ENCODE results near the gene PNPLA2.

The PNPLA2 gene

DNA sequence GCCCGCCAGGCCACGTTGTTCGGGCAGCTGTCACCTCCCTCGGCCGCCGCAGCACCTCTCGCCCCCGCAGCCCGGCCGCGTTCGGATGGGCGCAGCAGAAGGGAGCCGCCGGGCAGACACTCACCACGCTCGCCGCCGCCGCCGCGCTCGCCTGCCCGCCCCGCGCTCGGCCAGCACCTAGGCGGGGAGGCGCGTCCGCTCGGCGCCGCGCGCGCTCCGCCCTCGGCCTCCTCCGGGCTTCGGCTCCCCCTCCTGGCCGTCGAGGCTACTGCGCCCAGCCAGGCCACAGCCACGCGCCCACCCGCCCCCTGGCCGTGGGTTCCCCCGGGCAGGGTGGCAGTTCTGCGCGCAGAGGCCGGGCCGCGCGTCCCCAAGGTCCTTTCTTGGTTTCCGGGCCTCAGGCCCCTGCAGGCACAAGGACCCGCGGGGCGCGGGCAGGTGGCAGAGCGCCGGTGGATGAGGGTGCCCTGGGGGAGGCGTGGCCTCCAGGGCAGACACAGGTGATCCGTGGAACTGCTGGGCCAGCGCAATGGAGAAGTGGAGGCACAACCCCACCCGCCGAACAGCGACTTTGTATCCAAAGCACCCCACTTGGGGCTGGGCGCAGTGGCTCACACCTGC lies 20.5 kb upstream of the PNPLA2 start, which contains the start of gene SLC25A22:
TSS of gene SLC25A22 (minus strand) at position 189 of the 621 bp plus-strand sequence. CDS start 3,275 bp downstream, outside the sequence.
- DNase-seq (ENCODE audit: low read depth) = peak; percentile 80

DNA sequence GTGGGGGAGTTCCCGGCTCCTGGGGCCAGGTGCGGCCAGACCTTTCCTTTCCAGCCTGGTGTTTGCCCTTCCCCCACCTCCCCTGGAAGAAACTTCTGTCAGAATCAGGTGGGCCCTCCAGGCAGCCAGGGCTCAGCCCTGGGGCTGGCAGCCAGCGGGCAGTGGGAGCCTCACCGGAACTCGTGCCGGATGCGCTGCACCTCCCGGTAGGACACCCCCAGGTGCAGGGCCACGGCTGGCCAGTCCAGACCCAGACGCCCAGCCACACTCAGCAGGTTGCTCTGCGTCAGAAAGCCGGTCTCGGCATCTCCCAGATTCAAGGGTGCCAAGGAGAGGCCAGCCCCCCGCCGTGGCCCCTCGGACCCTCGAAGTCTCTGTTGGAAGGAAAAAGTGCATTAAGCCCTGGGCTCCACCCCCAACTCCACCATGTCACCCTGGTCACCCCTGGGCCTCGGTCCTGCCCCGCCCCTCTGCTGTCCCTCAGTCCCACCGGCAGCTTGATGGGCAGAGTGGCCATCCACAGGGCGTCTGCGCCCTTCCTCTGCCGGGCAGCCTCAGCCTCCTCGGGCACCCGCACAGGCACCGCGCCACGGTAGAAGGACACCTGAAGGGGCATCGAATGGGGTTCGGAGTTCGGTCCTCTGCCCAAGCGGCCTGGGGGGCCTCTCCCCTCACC lies 18.9 kb upstream of the PNPLA2 start:
- no peak for DNase-seq (ENCODE audit: low read depth)

DNA sequence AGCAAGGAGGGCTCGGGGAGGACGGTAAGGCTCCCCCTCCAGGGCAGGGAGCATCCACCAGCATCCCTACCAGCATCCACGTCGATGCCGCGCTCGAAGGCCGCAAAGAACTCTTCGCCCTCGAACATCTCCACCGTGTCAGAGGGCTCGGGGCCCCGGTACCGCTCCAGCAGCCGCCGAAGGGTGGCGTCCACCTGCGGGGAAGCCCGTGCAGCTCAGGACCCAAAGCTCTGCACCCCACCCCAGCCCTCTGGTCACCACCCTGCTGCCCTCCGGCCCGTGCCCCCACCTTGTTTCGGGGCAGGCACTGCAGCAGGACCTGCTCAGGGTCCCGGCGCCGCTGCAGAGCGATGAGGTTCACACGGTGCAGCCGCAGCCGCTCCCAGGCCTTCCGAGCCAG lies 18.2 kb upstream of the PNPLA2 start:
- DNase-seq (ENCODE audit: low read depth) = no peak

DNA sequence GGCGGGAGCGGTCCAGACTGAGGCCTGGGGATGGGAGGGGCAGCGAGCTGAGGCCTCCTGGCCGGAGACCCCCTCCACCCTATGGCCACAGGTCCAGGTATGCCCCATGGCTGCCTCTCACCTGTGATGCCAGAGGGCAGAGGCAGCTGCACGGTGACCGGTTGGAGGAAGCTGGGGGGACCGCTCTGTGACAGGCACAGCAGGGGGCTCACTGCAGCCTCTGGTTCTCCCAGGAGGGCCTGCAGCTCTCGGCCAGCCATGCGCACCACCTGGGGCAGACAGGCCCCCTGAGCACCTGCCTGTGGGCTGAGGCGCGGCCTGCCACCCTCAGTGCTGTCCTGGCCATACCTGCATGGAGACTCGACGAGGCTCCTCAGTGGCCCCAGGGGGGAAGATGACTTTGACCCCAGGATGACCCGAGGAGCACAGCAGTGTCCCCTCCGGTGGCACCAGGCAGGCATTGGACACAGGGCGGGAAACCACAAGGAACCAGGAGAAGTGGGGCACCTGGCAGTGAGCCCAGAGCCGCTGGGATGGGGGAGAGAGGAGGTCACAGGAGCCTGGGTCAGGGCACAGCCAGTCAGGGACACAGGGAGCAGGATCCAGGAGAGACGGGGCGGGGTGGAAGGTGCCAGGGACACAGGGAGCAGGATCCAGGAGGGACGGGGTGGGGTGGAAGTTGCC lies 17.5 kb upstream of the PNPLA2 start:
- no peak for DNase-seq (ENCODE audit: low read depth)

DNA sequence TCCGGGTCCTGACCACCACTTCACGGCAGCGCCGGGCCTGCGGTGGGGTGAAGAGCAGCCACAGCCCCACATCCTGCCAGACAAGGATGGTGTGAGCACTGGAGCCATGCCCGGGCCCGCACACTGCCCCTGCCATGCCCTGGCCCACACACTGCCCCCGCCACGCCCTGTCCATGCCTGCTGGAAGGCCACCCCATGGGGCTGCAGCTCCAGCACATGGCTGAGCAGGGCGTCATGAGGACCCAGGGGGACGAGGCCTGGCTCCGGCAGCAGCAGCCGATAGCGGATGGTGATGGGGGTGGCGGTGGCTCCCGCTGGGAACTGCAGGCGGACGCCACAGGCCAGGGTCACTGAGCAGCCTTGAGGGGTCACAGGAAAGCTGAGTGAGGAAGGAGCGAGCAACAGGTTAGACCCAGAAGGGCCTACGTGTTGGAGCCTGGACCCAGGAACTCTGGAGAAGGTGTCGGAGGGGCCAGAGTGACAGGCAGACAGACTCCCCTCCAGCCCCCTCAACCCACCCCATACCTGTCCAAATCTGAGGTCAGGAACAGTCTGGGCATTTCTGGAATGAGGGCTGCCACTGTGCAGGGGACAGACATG lies 16.6 kb upstream of the PNPLA2 start:
- no peak for DNase-seq (ENCODE audit: low read depth)

DNA sequence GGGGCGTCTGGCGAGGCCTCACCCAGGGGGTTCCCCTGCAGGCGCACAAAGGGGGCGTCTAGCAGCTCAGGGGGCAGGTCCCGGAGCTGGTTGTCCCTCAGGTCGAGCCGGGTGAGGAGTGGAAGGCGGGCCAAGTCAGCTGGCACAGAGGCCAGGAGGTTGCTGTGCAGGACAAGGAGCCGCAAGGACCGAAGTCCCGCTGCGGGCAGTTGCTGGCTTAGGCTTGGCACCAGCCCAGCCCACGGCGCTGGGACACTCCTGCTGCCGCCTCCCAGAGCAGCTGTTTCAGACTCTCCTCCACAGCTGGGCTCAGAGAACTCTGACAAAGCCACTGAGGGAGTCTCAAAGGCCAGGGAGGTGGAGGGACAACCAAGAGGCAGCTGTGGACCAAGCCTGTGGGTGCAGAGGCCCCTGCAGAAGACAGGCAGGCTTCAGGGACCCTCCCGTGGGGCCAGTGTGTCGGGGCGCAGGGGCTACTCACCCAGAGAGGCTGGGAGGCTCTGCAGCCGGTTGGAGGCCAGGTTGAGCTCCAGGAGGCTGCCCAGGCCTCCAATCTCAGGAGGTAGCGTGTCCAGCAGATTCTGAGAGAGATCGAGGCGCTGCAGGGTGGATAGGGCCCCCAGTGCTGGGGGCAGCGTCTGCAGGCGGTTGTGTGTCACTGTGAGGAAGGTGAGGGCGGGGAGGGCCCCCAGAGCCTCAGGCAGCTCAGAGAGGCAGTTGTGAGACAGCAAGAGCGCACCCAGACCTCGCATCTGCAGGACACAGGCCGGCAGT lies 15.8 kb upstream of the PNPLA2 start:
- no peak for DNase-seq (ENCODE audit: low read depth)

DNA sequence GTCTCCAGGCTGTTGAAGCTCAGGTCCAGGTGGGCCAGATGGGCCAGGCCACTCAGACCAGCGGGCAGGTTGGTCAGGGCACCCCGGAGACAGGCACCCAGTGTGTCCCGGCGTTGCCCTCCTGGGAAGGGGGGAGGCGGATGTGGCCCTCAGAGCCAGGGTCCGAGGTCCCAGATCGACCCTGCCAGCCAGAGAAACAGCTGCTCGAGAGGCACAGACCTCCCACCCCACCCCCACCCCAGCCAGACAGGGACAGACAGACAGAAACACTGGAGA lies 15.3 kb upstream of the PNPLA2 start:
- DNase-seq (ENCODE audit: low read depth) = no peak

DNA sequence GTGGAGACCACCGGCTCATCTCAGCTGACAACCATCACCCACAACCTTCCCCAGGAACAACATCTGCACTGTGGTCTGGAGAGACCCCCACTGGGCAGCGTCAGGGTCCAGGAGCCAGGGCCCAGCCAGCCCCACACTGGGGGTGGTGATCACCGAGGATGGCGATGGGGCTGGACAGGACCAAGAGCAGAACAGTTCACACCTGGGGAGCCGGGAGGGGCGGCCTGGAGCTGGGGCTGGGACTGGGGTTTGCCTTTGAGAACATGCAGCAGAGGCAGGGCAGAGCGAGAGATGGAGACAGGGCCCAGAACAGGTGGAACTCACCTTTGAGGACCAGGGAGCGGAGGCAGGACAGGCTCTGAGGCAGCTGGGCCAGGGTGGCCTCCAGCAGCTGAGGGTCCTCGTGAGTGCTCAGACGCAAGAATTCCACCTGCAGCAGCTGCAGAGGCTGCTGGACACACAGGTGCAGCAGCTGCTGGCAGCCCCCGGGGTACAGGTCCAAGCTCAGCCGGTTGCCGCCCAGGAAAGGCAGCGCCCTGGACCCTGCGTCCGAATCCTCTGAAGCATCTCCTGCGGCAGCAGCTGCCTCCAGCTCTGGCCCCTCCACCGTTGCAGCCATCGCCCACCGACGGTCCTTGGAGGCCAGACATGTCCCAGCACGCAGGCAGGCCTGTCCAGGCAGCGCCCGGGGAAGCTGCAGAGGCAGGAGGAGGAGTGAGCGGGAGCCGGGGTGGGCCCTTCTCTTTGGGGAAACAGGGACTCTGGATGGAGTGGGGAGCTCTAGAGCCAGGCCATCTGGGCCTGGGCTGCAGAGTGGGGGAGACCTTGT lies 14.7 kb upstream of the PNPLA2 start:
- no peak for DNase-seq (ENCODE audit: low read depth)

DNA sequence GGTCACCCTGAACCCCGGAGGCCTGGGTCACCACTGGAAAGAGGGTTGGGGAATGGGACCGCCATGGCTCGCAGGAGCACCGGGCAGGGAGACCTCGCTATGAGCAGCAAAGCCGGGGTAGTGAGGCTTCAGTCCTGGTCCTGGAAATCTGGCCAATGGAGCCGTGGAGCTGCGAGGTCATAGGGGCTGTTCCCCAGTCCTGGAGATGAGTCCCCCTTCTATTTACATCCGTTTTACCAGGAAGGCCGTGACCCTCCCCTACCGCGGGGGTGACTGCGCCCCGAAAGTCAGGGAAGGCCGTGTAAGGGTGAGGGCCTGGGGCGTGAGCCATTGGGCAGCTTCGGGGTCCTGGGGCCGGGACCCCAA lies 14.1 kb upstream of the PNPLA2 start:
- DNase-seq (ENCODE audit: low read depth) = no peak

DNA sequence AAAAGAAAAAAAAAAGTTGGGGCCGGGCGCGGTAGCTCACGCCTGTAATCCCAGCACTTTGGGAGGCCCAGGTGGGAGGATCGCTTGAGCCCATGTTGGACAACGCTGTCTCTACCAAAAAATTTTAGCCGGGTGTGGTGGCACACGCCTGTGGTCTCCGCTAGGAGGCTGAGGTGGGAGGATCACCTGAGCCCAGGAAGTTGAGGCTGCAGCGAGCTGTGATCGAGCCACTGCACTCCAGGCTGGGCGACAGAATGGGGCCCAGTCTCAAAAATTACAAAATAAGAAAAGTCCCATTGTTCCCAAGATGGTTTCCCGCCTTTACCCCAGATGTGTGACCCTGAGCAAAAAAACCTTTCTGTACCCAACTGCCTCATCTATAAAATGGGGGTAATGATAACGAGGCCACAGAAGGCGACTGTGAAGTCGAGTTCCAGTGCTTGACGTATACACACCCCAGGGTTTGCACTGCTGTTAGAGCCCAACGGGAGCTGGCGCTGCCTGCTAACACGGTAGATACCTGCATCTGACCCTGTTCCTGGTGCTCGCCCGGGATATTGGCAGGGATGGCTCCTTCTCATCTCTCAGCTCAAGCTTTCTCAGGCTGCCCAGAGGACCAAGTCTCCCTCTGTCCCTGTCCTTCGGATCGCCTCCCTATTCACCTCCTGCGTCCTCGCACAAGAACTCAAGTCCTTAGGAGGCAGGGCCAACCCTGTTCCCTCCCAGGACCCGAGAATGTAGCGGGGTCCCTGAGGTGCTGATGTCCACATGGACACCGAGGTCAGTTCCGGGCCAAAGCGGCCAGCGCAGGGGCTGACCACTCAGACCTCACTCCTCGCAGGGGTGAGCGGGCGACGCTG lies 10.1 kb upstream of the PNPLA2 start:
- no peak for DNase-seq (ENCODE audit: low read depth)

DNA sequence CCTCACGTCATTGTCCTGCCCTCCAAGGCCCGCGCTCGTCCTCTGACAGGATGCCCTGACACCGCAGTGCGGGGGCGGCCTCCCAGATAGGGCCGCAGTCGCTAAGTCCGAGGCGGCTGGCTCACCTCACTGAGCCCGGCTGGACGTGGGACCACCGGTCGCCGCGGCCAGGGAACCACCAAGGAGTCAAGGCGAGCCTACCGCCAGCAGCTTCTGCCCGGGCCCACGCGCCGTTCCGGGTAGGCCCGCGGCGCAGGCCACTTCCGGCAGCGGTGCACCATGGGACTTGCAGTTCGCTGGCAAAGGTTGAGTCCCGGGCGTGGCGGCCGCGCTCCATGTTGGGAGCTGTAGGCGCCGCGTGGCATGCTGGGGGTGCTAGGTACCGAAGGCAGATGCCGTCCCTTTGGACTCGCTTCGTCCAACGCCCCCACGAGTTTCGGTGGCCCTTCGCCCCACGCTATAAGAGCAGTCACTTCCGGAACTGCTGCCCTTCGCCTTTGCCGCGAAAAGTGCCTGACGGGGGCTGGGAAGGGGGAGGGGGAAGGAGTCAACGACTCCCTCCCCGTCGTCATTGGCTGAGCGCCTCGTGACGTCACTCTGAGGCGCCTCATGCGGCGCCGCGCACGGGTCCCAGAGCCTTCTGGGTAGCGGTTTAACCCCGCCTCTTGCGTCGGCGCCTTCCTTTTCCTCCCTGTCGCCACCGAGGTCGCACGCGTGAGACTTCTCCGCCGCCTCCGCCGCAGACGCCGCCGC lies 9.3 kb upstream of the PNPLA2 start, which contains the start of gene RPLP2:
TSS of gene RPLP2 (plus strand) at position 681 of the 753 bp plus-strand sequence. CDS start 268 bp downstream, outside the sequence.
- peak; percentile 97 for DNase-seq (ENCODE audit: low read depth)

DNA sequence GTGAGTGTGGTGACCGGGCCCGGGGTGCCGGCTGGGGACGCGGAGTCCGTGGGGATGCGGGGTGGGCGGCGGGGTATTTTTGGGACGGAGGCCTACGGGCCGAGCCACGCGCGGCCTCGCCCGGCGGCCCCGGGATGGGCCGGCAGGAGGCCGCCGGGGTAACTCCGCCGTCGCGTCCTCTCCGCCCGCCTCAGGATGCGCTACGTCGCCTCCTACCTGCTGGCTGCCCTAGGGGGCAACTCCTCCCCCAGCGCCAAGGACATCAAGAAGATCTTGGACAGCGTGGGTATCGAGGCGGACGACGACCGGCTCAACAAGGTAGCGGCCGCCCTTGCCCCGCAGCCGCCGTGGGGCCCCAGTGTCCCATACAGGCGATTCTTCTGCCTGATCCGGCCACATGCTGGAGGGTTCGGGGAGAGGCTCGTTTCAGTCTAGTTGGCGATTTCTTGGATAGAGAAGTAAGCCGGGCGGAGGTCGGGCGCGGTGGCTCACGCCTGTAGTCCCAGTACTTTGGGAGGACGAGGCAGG lies 8.6 kb upstream of the PNPLA2 start:
- DNase-seq (ENCODE audit: low read depth) = no peak

DNA sequence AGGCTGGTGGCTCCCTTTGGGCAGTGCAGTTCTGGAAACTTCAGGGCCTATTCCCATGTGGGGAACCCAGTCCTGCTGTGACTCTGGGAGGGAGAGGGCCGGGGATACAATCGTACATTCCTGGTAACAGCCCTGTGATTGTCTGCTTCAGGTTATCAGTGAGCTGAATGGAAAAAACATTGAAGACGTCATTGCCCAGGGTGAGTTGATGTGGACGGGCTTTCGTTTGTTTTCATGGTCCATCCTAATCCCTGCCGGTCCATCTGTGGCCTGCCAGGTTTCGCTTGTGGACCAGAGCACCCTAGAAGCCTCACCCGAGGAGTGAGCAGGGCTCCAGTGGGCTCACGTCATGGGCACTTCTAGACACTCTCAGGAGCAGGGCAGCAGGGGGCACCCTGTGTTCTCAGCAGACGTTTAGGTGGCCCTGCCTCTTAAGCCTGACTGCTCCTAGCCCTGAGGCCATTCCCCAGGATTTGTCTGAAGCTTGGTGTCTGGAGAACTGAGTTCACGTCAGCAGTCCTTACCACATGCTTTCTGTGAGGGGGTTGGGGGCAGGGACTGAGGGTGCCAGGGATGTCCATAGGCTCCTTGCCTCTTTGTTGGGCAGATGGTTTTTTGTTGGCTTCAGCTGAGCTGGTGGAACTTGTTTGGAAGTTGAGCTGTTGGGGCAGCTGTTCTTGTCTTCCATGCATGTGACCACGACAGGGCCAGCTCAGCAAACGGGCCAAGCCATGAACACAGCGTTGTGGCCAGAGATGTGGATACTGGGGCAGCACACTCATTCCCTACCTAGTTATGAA lies 7.1 kb upstream of the PNPLA2 start:
- no peak for DNase-seq (ENCODE audit: low read depth)

DNA sequence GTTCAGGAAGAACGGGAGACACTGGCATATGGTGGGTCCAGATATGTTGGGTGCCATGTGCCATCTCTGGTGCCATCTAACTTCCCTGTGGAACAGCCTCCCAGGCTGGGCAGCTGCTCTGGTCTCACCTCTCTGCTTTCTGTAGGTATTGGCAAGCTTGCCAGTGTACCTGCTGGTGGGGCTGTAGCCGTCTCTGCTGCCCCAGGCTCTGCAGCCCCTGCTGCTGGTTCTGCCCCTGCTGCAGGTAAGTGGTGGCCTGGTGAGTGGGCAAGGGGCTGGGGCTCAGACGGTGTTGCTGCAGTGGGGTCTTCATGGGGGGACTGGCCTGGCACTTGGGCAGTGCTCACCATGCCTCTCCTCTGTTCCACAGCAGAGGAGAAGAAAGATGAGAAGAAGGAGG lies 6.3 kb upstream of the PNPLA2 start:
- no peak for DNase-seq (ENCODE audit: low read depth)

DNA sequence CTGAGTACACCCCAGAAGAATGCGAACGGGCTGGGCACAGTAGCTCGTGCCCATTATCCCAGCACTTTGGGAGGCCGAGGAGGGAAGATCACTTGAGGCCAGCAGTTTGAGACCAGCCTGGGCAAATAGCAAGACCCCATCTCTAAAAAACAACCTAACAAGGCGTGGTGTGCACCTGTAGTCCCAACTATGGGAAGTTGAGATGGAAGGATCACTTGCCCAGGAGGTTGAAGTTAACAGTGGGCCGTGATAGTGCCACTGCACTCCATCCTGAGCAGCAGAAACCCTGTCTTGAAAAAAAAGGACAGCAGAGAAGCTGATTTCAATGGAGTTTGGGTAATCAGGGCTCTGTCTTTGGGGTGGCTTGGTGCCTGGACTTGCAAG lies 5.7 kb upstream of the PNPLA2 start:
- DNase-seq (ENCODE audit: low read depth) = no peak

DNA sequence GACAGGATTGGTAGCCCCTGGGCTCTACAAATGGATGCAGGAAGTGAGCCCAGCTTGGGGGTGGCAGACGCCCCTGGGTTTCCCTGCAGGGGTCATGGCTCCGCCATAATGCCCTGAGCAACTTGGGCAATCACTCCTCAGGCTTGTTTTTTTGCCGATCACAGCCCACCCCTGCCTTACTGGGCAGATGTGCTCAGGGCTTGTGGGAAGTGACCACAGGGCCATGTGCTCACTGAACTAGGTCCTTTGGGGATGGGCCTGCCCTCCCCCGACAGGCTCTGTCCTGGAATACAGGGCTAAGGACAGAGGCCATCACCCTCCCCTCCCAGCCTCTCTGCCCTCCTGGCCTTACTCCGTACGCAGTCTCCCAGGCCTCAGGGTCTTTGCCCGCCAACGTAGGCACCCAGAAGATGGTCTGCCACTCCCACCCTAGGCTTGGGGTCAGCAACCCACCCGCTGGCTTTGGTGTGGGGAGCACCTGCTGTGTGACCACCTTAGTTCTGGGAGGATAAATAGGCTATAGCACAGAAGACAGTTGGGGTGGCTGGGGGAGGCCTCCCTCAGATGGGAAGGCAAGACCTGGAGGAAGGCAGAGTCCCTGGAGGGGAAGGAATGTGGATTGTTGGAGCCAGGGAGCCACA lies 5.1 kb upstream of the PNPLA2 start:
- DNase-seq (ENCODE audit: low read depth) = no peak

DNA sequence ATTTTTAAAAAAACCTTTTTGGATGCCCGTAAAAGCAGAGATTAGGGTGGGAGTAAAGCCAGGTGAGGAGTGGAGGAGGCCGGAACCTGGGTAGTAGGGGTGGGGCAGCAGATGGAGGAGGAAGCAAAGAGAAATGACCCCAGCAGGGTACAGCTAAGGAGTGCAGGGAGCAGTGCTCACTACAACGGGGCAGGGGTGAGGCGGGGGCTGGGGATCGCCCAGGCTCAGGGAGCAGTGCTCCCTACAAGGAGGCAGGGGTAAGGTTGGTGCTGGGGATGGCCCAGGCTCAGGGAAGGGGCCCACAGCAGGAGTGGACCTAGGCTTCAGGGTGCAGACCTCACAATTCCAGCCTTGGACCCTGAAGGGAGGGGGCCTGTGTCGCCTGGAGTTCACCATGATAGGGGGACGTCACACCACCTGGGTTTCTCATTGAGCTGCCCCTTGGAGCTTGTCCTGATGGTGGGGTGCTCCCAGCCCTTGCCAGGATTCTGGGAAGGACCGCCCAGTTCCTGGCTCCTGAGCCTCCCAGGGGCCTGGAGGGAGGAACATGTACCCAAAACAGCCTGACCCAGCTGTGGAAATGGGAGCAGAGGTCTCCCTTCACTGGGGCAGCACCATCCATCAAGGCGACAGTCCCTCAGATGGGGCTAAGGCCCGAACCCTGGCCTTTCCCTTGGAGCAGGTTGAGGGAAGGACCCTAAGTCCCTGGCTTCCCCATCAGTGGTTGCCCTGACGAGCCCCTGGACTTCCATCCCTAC lies 2.9 kb upstream of the PNPLA2 start:
- no peak for DNase-seq (ENCODE audit: low read depth)

DNA sequence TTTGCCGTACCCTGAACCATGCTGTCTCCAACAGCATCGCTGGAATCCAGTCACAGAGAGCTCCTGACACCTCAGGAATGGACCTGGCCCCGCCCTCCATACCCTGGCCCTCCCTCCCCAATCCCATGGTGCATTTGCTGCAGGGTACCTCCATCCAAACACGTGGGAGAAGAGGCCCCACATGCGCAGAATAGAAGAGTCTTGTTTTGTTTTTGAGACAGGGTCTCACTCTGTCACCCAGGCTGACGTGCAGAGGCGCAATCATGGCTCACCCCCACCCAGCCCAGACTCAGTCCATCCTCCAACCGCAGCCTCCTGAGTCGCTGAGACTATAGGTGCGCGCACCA lies 2.3 kb upstream of the PNPLA2 start:
- DNase-seq (ENCODE audit: low read depth) = no peak
